Measurements from ENCODE around the gene TCTN1. TPM values are rescaled to one million over a fixed set of nuclear protein-coding genes. Genes with fewer than 3 reads are reported as not detected.
"Not testable (repeated sequence)": the region's sequence is repeated elsewhere in the genome, so short reads cannot be mapped to it uniquely, and the experiment has no call there.

Gene TCTN1
- total RNA-seq, 1 donor from 2014 or later = 15.3 TPM

GRCh38 chr12:110591451-110592051 is 22.4 kb upstream of the TCTN1 start:
- no peak for DNase-seq (ENCODE audit: low read depth)
- no peak overlapping the region for H3K4me3 ChIP-seq (ENCODE audit: low read depth, low read length)
- TF ChIP-seq, protein P1, sequence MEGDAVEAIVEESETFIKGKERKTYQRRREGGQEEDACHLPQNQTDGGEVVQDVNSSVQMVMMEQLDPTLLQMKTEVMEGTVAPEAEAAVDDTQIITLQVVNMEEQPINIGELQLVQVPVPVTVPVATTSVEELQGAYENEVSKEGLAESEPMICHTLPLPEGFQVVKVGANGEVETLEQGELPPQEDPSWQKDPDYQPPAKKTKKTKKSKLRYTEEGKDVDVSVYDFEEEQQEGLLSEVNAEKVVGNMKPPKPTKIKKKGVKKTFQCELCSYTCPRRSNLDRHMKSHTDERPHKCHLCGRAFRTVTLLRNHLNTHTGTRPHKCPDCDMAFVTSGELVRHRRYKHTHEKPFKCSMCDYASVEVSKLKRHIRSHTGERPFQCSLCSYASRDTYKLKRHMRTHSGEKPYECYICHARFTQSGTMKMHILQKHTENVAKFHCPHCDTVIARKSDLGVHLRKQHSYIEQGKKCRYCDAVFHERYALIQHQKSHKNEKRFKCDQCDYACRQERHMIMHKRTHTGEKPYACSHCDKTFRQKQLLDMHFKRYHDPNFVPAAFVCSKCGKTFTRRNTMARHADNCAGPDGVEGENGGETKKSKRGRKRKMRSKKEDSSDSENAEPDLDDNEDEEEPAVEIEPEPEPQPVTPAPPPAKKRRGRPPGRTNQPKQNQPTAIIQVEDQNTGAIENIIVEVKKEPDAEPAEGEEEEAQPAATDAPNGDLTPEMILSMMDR (conservative IDR thresholded peaks at IDR 0.05; ENCODE audit: low read depth, low read length) = no peak

GRCh38 chr12:110592078-110592477 is 21.9 kb upstream of the TCTN1 start:
- H3K4me3 ChIP-seq (ENCODE audit: low read depth, low read length) = no peak overlapping the region
- no peak for DNase-seq (ENCODE audit: low read depth)
- TF ChIP-seq, protein P1 (conservative IDR thresholded peaks at IDR 0.05; ENCODE audit: low read depth, low read length) = no peak

DNA sequence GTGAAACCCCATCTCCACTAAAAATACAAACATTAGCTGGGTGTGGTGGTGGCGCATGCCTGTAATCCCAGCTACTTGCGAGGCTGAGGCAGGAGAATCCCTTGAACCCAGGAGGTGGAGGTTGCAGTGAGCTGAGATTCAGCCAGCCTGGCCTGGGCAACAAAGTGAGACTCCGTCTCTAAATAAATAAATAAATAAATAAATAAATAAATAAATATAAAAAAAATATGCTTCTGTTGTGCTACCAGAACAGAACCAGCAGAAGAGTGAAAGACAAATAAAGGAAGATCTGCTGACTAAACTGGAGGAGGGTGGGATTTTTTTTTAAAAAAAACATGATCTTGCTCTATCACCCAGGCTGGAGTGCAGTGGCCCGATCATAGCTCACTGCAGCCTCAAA is 21.0 kb upstream of the TCTN1 start:
- DNase-seq (ENCODE audit: low read depth) = not testable (repeated sequence)

GRCh38 chr12:110597885-110598284 is 16.0 kb upstream of the TCTN1 start:
- TF ChIP-seq, protein P1 (conservative IDR thresholded peaks at IDR 0.05; ENCODE audit: low read depth, low read length) = no peak
- no peak overlapping the region for H3K4me3 ChIP-seq (ENCODE audit: low read depth, low read length)
- DNase-seq (ENCODE audit: low read depth) = no peak

More for the DNA sequence above, 21.0 kb upstream of the TCTN1 start:
- not testable (repeated sequence) for H3K4me3 ChIP-seq (ENCODE audit: low read depth, low read length)

- DNase-seq (ENCODE audit: low read depth) = no peak
- TF ChIP-seq, protein P1 (conservative IDR thresholded peaks at IDR 0.05; ENCODE audit: low read depth, low read length) = no peak
These were observed 14.6 kb upstream of the TCTN1 start for GRCh38 chr12:110599334-110599733.

GRCh38 chr12:110600254-110600653 is 13.7 kb upstream of the TCTN1 start:
- no peak overlapping the region for H3K4me3 ChIP-seq (ENCODE audit: low read depth, low read length)
- DNase-seq (ENCODE audit: low read depth) = no peak
- TF ChIP-seq, protein P1 (conservative IDR thresholded peaks at IDR 0.05; ENCODE audit: low read depth, low read length) = peak; percentile 55

More at GRCh38 chr12:110599334-110599733, 14.6 kb upstream of the TCTN1 start:
- H3K4me3 ChIP-seq (ENCODE audit: low read depth, low read length) = no peak overlapping the region

GRCh38 chr12:110602085-110602814 is 11.7 kb upstream of the TCTN1 start:
- TF ChIP-seq, protein P1 (conservative IDR thresholded peaks at IDR 0.05; ENCODE audit: low read depth, low read length) = peak; percentile 74
- not testable (repeated sequence) for H3K4me3 ChIP-seq (ENCODE audit: low read depth, low read length); DNase-seq (ENCODE audit: low read depth)
